Activated T-helper 1 cell treated with Interleukin-2 at 50 U/mL for 16 hours (primary cell): ENCODE data around the gene CEBPG.

Source experiments
- DNase-seq: peaks from one replicate; pipeline ENCODE4 v3.0.0-alpha.2; 2020; ENCODE audit warnings: low read depth

CEBPG gene

GRCh38 chr19:33407140-33407551, 33.6 kb downstream of the CEBPG start:
- DNase-seq, result no peak

GRCh38 chr19:33407716-33408115, 34.2 kb downstream of the CEBPG start:
- no peak for DNase-seq

- no peak for DNase-seq
These were observed 34.6 kb downstream of the CEBPG start for GRCh38 chr19:33408116-33408515.

GRCh38 chr19:33408538-33409434, 35.3 kb downstream of the CEBPG start:
- DNase-seq, result no peak

GRCh38 chr19:33409906-33410685, 36.6 kb downstream of the CEBPG start:
- no peak for DNase-seq

- DNase-seq, result no peak
These were observed 37.4 kb downstream of the CEBPG start for GRCh38 chr19:33410915-33411401.

- DNase-seq, result no peak
These were observed 38.2 kb downstream of the CEBPG start for GRCh38 chr19:33411621-33412180.

- no peak for DNase-seq
These were observed 39.3 kb downstream of the CEBPG start for GRCh38 chr19:33412601-33413425.

GRCh38 chr19:33413426-33413725, 39.9 kb downstream of the CEBPG start:
- DNase-seq, result no peak

GRCh38 chr19:33413868-33414666, 40.6 kb downstream of the CEBPG start:
- no peak for DNase-seq

- DNase-seq, result no peak
These were observed 41.4 kb downstream of the CEBPG start for GRCh38 chr19:33414667-33415605.

GRCh38 chr19:33416307-33417215, 43.1 kb downstream of the CEBPG start:
- DNase-seq, result peak; percentile 35

- no peak for DNase-seq
These were observed 44.2 kb downstream of the CEBPG start for GRCh38 chr19:33417751-33418150.

- DNase-seq, result no peak
These were observed 45.0 kb downstream of the CEBPG start for GRCh38 chr19:33418461-33418860.

- DNase-seq, result no peak
These were observed 45.6 kb downstream of the CEBPG start for GRCh38 chr19:33418871-33419787.

- no peak for DNase-seq
These were observed 46.2 kb downstream of the CEBPG start for GRCh38 chr19:33419788-33420130.

GRCh38 chr19:33420821-33421220, 47.3 kb downstream of the CEBPG start:
- no peak for DNase-seq

GRCh38 chr19:33421368-33421767, 47.9 kb downstream of the CEBPG start:
- DNase-seq, result no peak
